ENCODE measurements around the gene CALB2. TPM values are rescaled to one million over a fixed set of nuclear protein-coding genes. Genes with fewer than 3 reads are reported as not detected.

The CALB2 gene
- total and polyA plus RNA-seq, 2 experiments from 2014 or later, result 2.4 to 4.2 TPM

GRCh38 chr16:71327720-71328119 lies 30.8 kb upstream of the CALB2 start:
- H3K4me3 Mint-ChIP-seq, result no peak overlapping the region
- Histone ChIP-seq H3F3A (replicated peaks; ENCODE audit: low read depth) (no peaks in the 10 kb centered on the region), H3K27me3 (ENCODE audit: insufficient read depth) (no peaks in the 10 kb centered on the region), H3K4me3 (no peak overlapping the region), H3K4me2 (no peak overlapping the region), H3K4me1 (ENCODE audit: insufficient read depth) (no peaks in the 10 kb centered on the region), H3K27ac (ENCODE audit: low read depth) (no peak overlapping the region), H3K79me2 (replicated peaks; ENCODE audit: insufficient read depth) (no peaks in the 10 kb centered on the region), H3K36me3 (ENCODE audit: insufficient read depth) (no peaks in the 10 kb centered on the region), H2AFZ (no peak overlapping the region), H3K9me2 (ENCODE audit: insufficient read depth) (no peaks in the 10 kb centered on the region), H4K20me1 (replicated peaks; ENCODE audit: insufficient read depth) (no peaks in the 10 kb centered on the region)
- H3K27ac Mint-ChIP-seq, result no peak overlapping the region
- H3K9me3 Mint-ChIP-seq, result no peaks in the 10 kb centered on the region
- DNase-seq (ENCODE audit: low spot score), result no peak
- H3K4me1 Mint-ChIP-seq, result peaks cover 2% of the 10 kb centered on the region; the same call in 1 of the 3 replicates
- ATAC-seq, result no peak
- TF ChIP-seq POLR2AphosphoS5 (IDR thresholded peaks at IDR 0.05; ENCODE audit: low read depth) (no peak), CREB1 (CRISPR knock-in tag; IDR thresholded peaks at IDR 0.05; ENCODE audit: low read depth) (no peak), EZH2phosphoT487 (IDR thresholded peaks at IDR 0.05; ENCODE audit: unreplicated experiment) (no peak), ZNF331 (CRISPR knock-in tag; IDR thresholded peaks at IDR 0.05; ENCODE audit: low read depth) (no peak), REST (IDR thresholded peaks at IDR 0.05; ENCODE audit: unreplicated experiment) (no peak), EZH2 (IDR thresholded peaks at IDR 0.05; ENCODE audit: low read depth, unreplicated experiment) (no peak), ETS1 (IDR thresholded peaks at IDR 0.05) (no peak), STAT1 (IDR thresholded peaks at IDR 0.05; ENCODE audit: unreplicated experiment) (no peak), NANOG (IDR thresholded peaks at IDR 0.05; ENCODE audit: borderline replicate concordance) (no peak), ZNF462 (CRISPR knock-in tag; IDR thresholded peaks at IDR 0.05) (no peak), JUNB (IDR thresholded peaks at IDR 0.05; ENCODE audit: unreplicated experiment) (no peak), ZNF114 (CRISPR knock-in tag; IDR thresholded peaks at IDR 0.05) (no peak), CTCF (conservative IDR thresholded peaks at IDR 0.05; ENCODE audit: low read depth in 2 of 2) (no peak)
- no peaks in the 10 kb centered on the region for H3K36me3 Mint-ChIP-seq (ENCODE audit: low read depth)
- no peaks in the 10 kb centered on the region for H3K27me3 Mint-ChIP-seq (ENCODE audit: insufficient read depth, low read depth, poor library complexity)
